Measurements from ENCODE around the gene TMEM190.
A peak's percentile ranks its signal among the peaks of the same experiment; 100 is the strongest.
"Not testable (repeated sequence)": the region's sequence is repeated elsewhere in the genome, so short reads cannot be mapped to it uniquely, and the experiment has no call there.

DNA sequence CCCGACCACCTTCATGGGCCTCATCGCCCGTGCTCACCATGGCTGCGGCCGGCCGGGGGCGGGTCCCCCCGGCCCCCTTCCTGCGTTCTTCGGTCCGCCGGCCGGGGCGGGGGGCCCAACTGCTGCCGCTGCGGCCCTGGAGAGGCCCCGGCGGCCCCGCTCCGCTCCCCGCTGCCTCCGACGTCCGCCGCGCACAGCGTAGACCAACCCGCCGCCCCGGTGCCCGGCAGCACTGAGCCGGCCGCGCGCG lies 30.8 kb downstream of the TMEM190 start, which contains the start of gene UBE2S:
- TF ChIP-seq, protein P1, sequence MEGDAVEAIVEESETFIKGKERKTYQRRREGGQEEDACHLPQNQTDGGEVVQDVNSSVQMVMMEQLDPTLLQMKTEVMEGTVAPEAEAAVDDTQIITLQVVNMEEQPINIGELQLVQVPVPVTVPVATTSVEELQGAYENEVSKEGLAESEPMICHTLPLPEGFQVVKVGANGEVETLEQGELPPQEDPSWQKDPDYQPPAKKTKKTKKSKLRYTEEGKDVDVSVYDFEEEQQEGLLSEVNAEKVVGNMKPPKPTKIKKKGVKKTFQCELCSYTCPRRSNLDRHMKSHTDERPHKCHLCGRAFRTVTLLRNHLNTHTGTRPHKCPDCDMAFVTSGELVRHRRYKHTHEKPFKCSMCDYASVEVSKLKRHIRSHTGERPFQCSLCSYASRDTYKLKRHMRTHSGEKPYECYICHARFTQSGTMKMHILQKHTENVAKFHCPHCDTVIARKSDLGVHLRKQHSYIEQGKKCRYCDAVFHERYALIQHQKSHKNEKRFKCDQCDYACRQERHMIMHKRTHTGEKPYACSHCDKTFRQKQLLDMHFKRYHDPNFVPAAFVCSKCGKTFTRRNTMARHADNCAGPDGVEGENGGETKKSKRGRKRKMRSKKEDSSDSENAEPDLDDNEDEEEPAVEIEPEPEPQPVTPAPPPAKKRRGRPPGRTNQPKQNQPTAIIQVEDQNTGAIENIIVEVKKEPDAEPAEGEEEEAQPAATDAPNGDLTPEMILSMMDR (IDR thresholded peaks at IDR 0.05 in 8 of 11, conservative IDR thresholded peaks at IDR 0.05 in 3 of 11) = not testable (repeated sequence)
- peak in 2 of 3 donors; percentile 87 to 94 for TF ChIP-seq POLR2A (IDR thresholded peaks at IDR 0.05)
